GM19099 (cell line): ENCODE data around the gene TMEM215.

ENCODE experiments used
- POLR2A ChIP-seq: IDR thresholded peaks from 3 replicates; pipeline ENCODE4 v1.6.1; 2011; ENCODE audit warnings: low read depth; ENCODE audit not compliant: insufficient read length; ENCODE audit errors: extremely low read depth

The TMEM215 gene

GRCh38 chr9:32811246-32811645, 27.9 kb downstream of the TMEM215 start:
- TF ChIP-seq POLR2A, result no peak

GRCh38 chr9:32820322-32820721, 37.0 kb downstream of the TMEM215 start:
- no peak for TF ChIP-seq POLR2A

GRCh38 chr9:32823101-32823500, 39.8 kb downstream of the TMEM215 start:
- TF ChIP-seq POLR2A, result no peak

- TF ChIP-seq POLR2A, result no peak
Measured at GRCh38 chr9:32823551-32823950, 40.2 kb downstream of the TMEM215 start.

GRCh38 chr9:32825203-32825602, 41.9 kb downstream of the TMEM215 start:
- TF ChIP-seq POLR2A, result no peak

- TF ChIP-seq POLR2A, result no peak
Measured at GRCh38 chr9:32828861-32829260, 45.5 kb downstream of the TMEM215 start.

GRCh38 chr9:32832346-32832745, 49.0 kb downstream of the TMEM215 start:
- TF ChIP-seq POLR2A, result no peak
